H7 (cell line): ENCODE results near the gene PPFIBP2. TPM values are rescaled to one million over a fixed set of nuclear protein-coding genes. Genes with fewer than 3 reads are reported as not detected.
A peak's percentile ranks its signal among the peaks of the same experiment; 100 is the strongest.

Experiments used
- DNase-seq: peaks from one replicate; pipeline ENCODE4 v3.0.0; 2012
- H3K27me3 ChIP-seq: 2 replicates; pipeline ENCODE4 v1.6.0; 2011; ENCODE audit warnings: mild to moderate bottlenecking, low read length; ENCODE audit not compliant: control insufficient read depth, insufficient read depth
- H3K36me3 ChIP-seq: replicated peaks from 2 replicates; pipeline ENCODE4 v1.5.1; 2011; ENCODE audit warnings: low read length; ENCODE audit not compliant: control insufficient read depth, insufficient read depth
- H3K4me3 ChIP-seq: 2 replicates; pipeline ENCODE4 v1.5.1; 2011; ENCODE audit warnings: low read depth, mild to moderate bottlenecking, control low read depth, low read length, moderate library complexity; ENCODE audit not compliant: insufficient read depth
- total RNA-seq: library from RNA; depleted of rRNA; stranded (reverse); fragments of >200 nt; shearing (Covaris generic); gene quantifications from 2 replicates; pipeline ENCODE4 v1.2.3, GENCODE V29; 2014

The PPFIBP2 gene
- total RNA-seq, 1 experiment from 2014 or later: 9.4 TPM

DNA sequence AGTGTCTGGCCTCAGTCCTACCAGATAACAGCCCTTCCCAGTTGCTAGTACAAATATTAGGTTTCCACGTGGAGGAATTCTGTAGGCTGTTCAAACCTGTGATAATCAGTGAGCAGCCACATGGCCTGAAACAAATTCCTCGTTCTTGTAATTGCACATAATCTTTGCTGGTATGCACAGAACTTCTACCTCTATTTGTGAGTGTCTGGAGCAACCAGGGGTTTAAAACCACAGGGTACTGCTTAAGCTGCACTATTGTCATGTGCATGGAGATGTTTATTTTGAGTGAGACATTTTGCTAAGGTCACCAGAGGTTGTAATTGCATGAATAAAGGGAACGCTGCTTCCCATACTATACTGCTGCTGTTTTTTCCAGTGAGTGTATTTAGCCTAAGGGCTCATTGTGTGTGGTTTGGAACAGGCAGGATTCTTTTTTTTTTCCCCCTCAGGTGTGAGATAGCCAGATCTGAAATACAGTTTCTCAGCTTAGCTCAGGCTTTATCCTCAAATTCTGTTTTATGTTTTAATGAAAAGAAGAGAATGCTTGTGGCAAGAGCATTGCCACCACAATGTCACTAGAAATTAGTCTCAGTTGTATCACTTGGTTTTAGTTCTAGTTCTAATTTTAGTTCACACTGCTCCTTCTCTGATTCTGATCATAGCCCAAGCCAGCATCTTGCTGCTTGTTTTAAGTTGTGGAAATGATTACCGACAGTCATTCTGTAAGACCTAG lies 99.0 kb downstream of the PPFIBP2 start:
- DNase-seq: peak; percentile 34
- Histone ChIP-seq H3K27me3 (no peaks in the 10 kb centered on the region), H3K36me3 (no peaks in the 10 kb centered on the region), H3K4me3 (no peak overlapping the region)

DNA sequence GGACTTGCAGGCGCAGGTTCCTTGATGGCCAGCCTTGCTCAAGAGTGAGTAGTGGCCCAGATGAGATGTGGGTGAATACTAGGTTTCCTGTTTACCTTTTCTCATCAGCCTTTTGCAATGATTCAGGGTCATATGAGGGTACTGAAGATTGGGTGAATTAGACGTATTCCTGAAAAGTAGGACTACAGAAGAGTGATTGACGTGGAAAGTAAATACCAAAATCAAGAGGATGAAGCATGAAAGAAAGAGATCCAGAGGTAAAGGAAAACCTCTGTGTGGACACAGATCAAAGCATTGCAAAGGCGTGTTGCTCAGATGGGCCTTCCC lies 99.6 kb downstream of the PPFIBP2 start:
- DNase-seq: no peak
- H3K27me3 ChIP-seq: no peaks in the 10 kb centered on the region
- no peaks in the 10 kb centered on the region for H3K36me3 ChIP-seq
- no peak overlapping the region for H3K4me3 ChIP-seq

- Histone ChIP-seq H3K36me3 (no peaks in the 10 kb centered on the region), H3K27me3 (no peaks in the 10 kb centered on the region), H3K4me3 (no peak overlapping the region)
- DNase-seq: no peak
Measured at GRCh38 chr11:7614656-7615055, 100.9 kb downstream of the PPFIBP2 start.

DNA sequence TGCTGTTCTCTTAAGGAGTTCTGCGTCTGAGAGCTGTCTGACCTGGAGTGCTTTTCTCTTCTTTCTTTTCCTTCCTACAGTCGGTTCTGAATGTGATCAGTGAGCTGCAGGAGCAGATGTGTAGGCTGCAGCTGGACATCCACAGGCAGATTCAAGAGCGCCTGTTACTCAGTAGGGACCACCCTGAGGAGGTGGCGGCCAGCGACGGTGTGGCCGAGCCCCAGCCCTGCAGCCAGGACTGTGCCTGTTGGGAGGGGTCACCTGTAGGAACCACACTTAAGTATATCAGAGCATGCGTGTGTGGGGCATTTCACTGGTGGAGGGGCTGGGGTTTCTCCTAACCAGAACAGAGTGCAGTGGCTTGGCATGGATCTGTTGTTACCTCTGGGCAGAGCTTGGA lies 103.2 kb downstream of the PPFIBP2 start:
- DNase-seq: no peak
- Histone ChIP-seq H3K4me3 (no peak overlapping the region), H3K36me3 (no peaks in the 10 kb centered on the region), H3K27me3 (no peaks in the 10 kb centered on the region)

- DNase-seq: no peak
- no peaks in the 10 kb centered on the region for H3K36me3 ChIP-seq
- H3K4me3 ChIP-seq: no peak overlapping the region
- H3K27me3 ChIP-seq: no peaks in the 10 kb centered on the region
Measured at GRCh38 chr11:7619322-7619721, 105.5 kb downstream of the PPFIBP2 start.

DNA sequence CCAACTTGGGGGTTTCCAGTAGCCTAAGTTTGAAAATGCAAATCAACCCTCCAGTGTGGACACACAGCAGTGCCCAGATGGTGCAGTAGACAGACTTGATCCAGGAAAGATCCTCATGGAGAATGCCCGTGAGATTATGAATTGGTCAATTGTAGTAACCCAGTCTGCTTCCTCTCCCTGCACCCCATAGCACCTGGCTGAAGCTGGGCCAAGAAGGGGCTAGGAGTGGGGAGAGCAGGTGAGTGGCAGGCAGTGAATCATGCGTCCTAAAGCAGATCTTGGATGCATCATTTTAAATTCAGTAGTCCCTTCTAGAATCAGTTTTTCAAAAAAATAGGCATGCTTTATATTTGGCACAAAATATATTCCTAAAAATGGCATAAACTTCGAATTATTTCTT lies 107.3 kb downstream of the PPFIBP2 start:
- no peaks in the 10 kb centered on the region for H3K36me3 ChIP-seq
- DNase-seq: peak; percentile 47
- no peak overlapping the region for H3K4me3 ChIP-seq
- H3K27me3 ChIP-seq: no peaks in the 10 kb centered on the region

GRCh38 chr11:7621554-7621953 lies 107.8 kb downstream of the PPFIBP2 start:
- Histone ChIP-seq H3K4me3 (no peak overlapping the region), H3K27me3 (no peaks in the 10 kb centered on the region), H3K36me3 (no peaks in the 10 kb centered on the region)
- no peak for DNase-seq

DNA sequence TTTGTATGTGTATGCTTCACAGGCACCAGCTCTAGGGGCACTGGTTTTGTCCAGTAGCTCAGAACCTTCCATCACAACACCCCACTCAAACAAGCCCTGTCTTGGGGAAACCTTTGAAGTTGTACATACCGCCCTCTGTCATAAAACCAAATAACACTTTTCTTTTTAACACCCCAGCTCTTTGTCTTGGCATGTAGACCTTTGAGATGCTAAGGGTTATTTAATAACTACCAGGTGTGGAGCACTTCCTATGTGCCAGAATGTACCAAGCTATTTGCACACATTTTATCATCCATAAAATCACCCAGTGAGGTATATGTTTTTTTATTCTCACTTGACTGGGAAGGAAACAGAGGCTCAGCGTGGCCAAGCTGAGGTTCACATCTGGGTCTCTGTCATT lies 108.9 kb downstream of the PPFIBP2 start:
- no peaks in the 10 kb centered on the region for H3K36me3 ChIP-seq
- no peak overlapping the region for H3K4me3 ChIP-seq
- no peak for DNase-seq
- H3K27me3 ChIP-seq: no peaks in the 10 kb centered on the region

- Histone ChIP-seq H3K36me3 (no peaks in the 10 kb centered on the region), H3K4me3 (no peak overlapping the region), H3K27me3 (no peaks in the 10 kb centered on the region)
- DNase-seq: no peak
Measured at GRCh38 chr11:7628660-7629059, 114.9 kb downstream of the PPFIBP2 start.

DNA sequence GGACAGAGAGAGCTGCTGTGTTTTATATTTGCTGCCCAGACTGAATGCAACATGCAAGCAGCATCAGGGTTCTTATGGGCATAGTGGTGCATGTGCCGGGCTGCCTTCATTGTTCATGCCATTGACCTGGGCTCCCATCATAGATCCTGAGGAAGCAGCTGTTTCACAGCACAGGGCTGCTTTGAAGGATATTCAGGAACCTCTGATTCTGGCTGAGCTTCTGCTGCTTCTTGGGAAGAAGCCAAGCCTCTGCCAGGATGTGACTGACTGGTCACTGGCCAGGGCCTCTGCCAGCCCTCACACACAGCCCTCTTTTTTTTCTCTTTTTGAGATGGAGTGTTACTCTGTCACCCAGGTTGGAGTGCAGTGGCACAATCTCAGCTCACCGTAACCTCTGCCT lies 116.2 kb downstream of the PPFIBP2 start:
- no peak for DNase-seq
- Histone ChIP-seq H3K36me3 (no peaks in the 10 kb centered on the region), H3K4me3 (no peak overlapping the region), H3K27me3 (no peaks in the 10 kb centered on the region)

DNA sequence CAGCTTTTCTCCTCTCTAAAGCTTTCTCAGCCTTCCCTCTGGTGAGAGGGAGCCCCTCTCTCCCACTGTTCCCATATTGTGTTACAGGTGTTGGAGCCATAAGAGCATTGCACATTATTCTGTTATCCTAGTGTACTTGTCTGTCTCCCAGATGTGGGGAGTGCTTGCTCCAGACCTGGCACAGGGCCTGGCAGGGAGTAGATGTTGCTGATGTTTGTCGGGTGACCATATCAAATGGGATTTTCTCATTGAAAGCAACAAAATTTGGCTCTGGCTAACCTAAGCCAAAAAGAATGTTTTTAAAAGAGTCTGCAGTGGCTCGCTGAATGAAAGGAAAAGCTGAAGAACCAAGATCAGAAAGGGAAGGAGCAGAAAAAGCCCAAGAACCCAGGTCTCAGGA lies 118.4 kb downstream of the PPFIBP2 start:
- H3K4me3 ChIP-seq: no peak overlapping the region
- no peak for DNase-seq
- H3K36me3 ChIP-seq: no peaks in the 10 kb centered on the region
- no peaks in the 10 kb centered on the region for H3K27me3 ChIP-seq

GRCh38 chr11:7635137-7635536 lies 121.3 kb downstream of the PPFIBP2 start:
- Histone ChIP-seq H3K4me3 (no peak overlapping the region), H3K36me3 (no peaks in the 10 kb centered on the region), H3K27me3 (no peaks in the 10 kb centered on the region)
- DNase-seq: no peak

DNA sequence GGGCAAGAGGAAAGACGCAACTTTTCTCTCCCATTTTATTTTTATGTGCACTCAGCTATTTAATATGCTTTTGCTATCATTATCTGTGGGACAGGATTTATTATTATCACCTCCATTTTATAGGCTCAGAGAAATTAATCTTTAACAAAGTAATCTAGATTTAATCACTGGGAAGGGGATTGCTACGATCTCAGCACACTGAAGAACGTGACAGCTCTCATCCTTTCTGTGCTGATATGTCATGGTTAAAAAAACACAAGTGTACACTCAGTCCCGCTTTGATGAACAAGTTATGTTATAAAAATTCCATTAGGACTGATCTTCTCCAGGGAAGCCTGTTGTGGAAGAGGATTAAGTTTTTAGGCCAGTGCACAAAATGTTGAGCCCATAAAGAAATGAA lies 121.9 kb downstream of the PPFIBP2 start:
- DNase-seq: no peak
- H3K27me3 ChIP-seq: no peaks in the 10 kb centered on the region
- no peak overlapping the region for H3K4me3 ChIP-seq
- no peaks in the 10 kb centered on the region for H3K36me3 ChIP-seq

- DNase-seq: no peak
- Histone ChIP-seq H3K27me3 (no peaks in the 10 kb centered on the region), H3K36me3 (no peaks in the 10 kb centered on the region; the same call in 1 of the 2 replicates), H3K4me3 (no peak overlapping the region)
Measured at GRCh38 chr11:7636350-7636749, 122.6 kb downstream of the PPFIBP2 start.

DNA sequence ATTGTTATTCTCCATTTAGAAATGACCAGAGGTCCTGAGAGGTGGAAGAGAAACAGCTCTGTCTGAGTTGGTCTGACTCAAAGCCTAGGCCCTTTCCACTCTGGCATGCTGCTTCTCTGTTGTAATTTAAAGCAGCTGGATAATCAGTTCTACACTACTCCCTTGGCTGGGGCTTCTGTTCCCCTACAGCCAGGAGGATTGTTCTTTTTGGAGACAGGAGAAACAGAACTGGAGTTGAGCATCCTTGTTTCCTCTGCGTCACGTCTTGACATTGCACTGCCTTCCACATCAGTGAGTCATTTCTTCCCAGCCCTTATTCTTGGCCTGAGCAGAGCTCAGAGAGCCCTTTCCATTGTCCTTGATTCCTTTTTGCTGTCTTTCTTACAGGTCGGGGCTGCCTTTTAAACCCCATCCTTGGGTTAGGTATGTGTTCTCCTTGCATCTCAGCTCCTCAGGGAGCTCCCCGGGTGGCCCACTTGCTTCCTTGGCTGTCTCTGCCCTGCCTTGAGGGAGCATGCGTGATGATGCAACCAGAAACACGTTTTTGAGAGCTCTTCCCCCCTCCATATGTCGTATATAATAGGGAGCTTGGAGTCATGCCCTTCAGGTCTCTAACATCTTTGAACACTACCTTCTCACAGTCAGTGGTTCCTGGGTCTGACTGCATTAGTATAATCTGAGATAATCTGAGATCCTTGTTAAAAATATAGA lies 123.8 kb downstream of the PPFIBP2 start:
- Histone ChIP-seq H3K36me3 (no peaks in the 10 kb centered on the region; the same call in 1 of the 2 replicates), H3K4me3 (no peak overlapping the region)
- DNase-seq: no peak

More for the DNA sequence above, 123.8 kb downstream of the PPFIBP2 start:
- H3K27me3 ChIP-seq: no peaks in the 10 kb centered on the region
